ENCODE measurements around the gene IQCF2.

IQCF2 gene

GRCh38 chr3:51904034-51904823 is 42.8 kb downstream of the IQCF2 start:
- CTCF ChIA-PET, result no interaction called here
- POLR2A ChIA-PET (ENCODE audit: low non-redundant PET), result no interaction called here
- DNase-seq (ENCODE audit: low spot score), result no peak
- no peak overlapping the region for H3K27ac ChIP-seq
- no peak for TF ChIP-seq CTCF (conservative IDR thresholded peaks at IDR 0.05; ENCODE audit: low read depth)

GRCh38 chr3:51908026-51908425 is 46.6 kb downstream of the IQCF2 start:
- CTCF ChIA-PET, result no interaction called here
- DNase-seq (ENCODE audit: low spot score), result peak; percentile 7
- POLR2A ChIA-PET (ENCODE audit: low non-redundant PET), result no interaction called here
- TF ChIP-seq CTCF (conservative IDR thresholded peaks at IDR 0.05; ENCODE audit: low read depth), result no peak
- H3K27ac ChIP-seq, result peak overlapping the region; percentile 47; the same call in 1 of the 2 replicates
